Prostate gland (tissue), 2 donors: Measurements from ENCODE around the gene RABAC1. TPM values are rescaled to one million over a fixed set of nuclear protein-coding genes. Genes with fewer than 3 reads are reported as not detected.

ENCODE experiments used
- DNase-seq: peaks from one replicate; pipeline ENCODE4 v3.0.0-alpha.2; 2019; ENCODE audit warnings: low spot score
- H3K27ac ChIP-seq, 2 donors: fragments of 200-600 bp; sonication (generic); 2 replicates each; pipeline ENCODE4 v1.5.1; 2017 to 2019
- H3K27me3 ChIP-seq: fragments of 200-600 bp; sonication (generic); replicated peaks from 2 replicates; pipeline ENCODE4 v1.5.1; 2019; ENCODE audit not compliant: insufficient read depth
- H3K36me3 ChIP-seq, 2 donors: fragments of 200-600 bp; sonication (generic); 1 replicate in 1 of 2; 2 replicates in 1 of 2; pipeline versions ENCODE4 v1.5.1 to v1.8.1; 2017 to 2019
- H3K4me1 ChIP-seq: fragments of 200-600 bp; sonication (generic); replicated peaks from 2 replicates; pipeline ENCODE4 v1.5.1; 2019
- H3K4me3 ChIP-seq, 2 donors: fragments of 200-600 bp; sonication (generic); 2 replicates each; pipeline ENCODE4 v1.5.1; 2017 to 2019
- H3K9me3 ChIP-seq: fragments of 200-600 bp; sonication (generic); 2 replicates; pipeline ENCODE4 v1.5.1; 2017
- CTCF ChIP-seq, 4 experiments: fragments of 200-600 bp in 2 of 4; fragments of 450-650 bp in 2 of 4; sonication (generic) in 2 of 4; IDR thresholded peaks; 1 replicate in 3 of 4; 2 replicates in 1 of 4; pipeline ENCODE4 v1.5.1; 2016 to 2019; ENCODE audit warnings: antibody characterized with exemption in 4 of 4, mild to moderate bottlenecking in 2 of 4, moderate library complexity in 2 of 4
- POLR2A ChIP-seq: fragments of 450-650 bp; IDR thresholded peaks from one replicate; pipeline ENCODE4 v1.6.1; 2016; ENCODE audit warnings: antibody characterized with exemption, mild to moderate bottlenecking
- POLR2AphosphoS5 ChIP-seq: sonication (generic); formaldehyde crosslinking; IDR thresholded peaks from one replicate; pipeline ENCODE4 v1.6.1; 2017; ENCODE audit warnings: antibody characterized with exemption
- WGBS: methylation state at CpG from one replicate; pipeline ENCODE4 v1.1.5; 2018; 5-methylcytosine and 5-hydroxymethylcytosine counted together
- intact Hi-C: fragments of 100-400 bp; cut with DNase I; formaldehyde crosslinking; loops from one replicate; pipeline ENCODE4 v1.14.2; 2022
- total RNA-seq, 2 donors: library from RNA; depleted of rRNA; stranded (reverse); fragments of >200 nt; gene quantifications; one replicate each; pipeline ENCODE4 v1.1.0, GENCODE V29; 2016

RABAC1 gene
- total RNA-seq, 2 donors from 2014 or later = 153 to 168 TPM

DNA sequence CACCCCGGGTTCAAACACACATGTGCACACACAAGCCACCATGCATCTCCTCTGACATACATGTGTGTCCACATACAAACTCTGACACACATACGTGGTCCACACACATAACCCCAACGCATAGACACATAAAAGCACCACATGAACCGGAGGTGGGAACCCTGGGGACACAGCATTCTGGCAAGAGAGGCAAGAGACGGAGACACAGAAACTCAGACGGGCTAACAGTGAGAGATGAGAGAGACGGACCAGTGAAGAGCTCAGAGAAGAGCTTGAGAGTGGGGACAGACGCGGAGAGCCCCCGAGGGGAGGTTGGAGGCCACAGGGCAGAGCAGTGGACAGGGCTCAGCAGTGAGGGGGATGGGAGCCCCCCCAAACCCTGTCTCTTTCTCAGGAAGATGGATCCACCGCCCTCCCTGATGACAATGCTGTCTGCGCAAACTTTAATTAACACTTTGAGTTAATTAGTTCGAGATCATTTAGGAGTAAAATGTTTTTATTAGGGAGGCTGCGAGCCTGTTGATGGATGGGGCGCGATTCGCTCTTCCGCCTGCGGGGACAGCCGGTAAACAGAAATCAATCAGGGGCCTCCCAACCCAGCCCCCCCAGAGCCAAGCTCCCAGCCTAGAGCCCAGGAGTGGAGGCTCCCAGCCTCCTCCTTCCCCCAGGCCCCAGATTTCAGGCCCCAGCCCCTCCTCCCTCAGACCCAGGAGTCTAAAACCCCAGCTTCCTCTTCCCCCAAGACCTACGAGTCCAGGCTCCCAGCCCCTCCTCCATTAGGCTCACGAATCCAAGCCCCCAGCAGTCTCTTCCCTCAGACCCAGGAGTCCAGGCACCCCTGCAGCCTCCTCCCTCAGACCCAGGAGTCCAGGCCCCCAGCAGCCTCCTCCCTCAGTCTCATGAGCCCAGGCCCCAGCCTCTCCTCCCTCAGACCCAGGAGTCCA is 21.3 kb downstream of the RABAC1 start:
- Histone ChIP-seq H3K4me1 (peaks cover 9% of the 10 kb centered on the region), H3K36me3 (no peaks in the 10 kb centered on the region), H3K9me3 (no peaks in the 10 kb centered on the region), H3K27me3 (no peaks in the 10 kb centered on the region), H3K4me3 (no peak overlapping the region), H3K27ac (no peak overlapping the region)
- intact Hi-C loops = no loop called here
- no peak for DNase-seq
- 47% methylated on average over 22 of the region's 22 CpGs for WGBS
- TF ChIP-seq CTCF (IDR thresholded peaks at IDR 0.05) (no peak), POLR2AphosphoS5 (no peak), POLR2A (no peak)

DNA sequence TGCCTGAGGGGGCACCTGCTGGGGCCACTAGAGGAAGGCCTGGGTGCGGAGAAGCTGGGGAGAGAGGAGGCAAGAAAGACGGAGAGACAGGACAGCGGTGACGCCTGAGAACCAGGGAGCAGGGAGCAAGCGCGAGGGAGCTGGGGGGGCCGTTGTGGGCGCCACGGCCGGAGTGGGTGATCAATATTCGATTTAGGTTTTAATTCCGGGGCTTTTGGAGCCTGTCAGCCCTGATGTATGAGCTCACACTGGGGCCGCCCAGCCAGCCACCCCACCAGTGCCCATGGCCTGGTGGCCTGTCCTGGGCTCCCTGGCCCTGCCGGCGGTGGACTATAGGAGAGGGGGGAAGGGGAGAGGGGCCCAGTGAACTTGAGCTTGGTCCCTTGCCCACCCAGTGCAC is 22.2 kb downstream of the RABAC1 start:
- no peak overlapping the region for H3K27ac ChIP-seq
- H3K4me3 ChIP-seq = no peak overlapping the region
- no peak for TF ChIP-seq CTCF (IDR thresholded peaks at IDR 0.05)
- no peak for TF ChIP-seq POLR2AphosphoS5
- no peak for TF ChIP-seq POLR2A
- H3K9me3 ChIP-seq = no peaks in the 10 kb centered on the region
- 56% methylated on average over 13 of the region's 15 CpGs for WGBS
- peaks cover 9% of the 10 kb centered on the region for H3K4me1 ChIP-seq
- no peaks in the 10 kb centered on the region for H3K36me3 ChIP-seq
- intact Hi-C loops = no loop called here
- DNase-seq = no peak
- H3K27me3 ChIP-seq = peaks cover 3% of the 10 kb centered on the region

DNA sequence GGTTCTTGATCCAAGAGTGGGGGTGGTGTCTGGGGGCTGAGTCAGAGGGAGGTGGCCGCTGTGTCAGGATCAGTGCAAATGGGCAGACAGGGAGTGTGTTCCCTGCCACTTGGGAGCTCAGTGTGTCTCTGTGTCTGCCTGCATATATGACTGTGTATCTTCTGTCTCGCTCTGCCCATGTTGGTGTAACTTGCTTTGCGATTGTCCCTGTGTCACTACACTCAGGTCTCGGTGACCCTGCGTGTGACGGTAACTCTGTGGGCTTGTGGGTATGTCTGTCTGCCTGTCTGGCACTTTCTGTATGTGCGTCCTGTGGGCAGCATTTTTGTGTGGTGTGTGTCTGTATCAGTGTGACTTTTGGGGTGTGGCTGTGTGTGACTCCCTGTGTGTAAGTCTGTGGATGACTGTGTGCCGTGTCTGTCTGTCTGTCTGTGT is 22.7 kb downstream of the RABAC1 start:
- no peak for TF ChIP-seq POLR2A
- no peak for TF ChIP-seq POLR2AphosphoS5
- TF ChIP-seq CTCF (IDR thresholded peaks at IDR 0.05) = no peak
- no peak overlapping the region for H3K27ac ChIP-seq
- H3K4me3 ChIP-seq = no peak overlapping the region
- peaks cover 9% of the 10 kb centered on the region for H3K4me1 ChIP-seq
- no peak for DNase-seq
- no peaks in the 10 kb centered on the region for H3K36me3 ChIP-seq
- intact Hi-C loops = no loop called here
- H3K9me3 ChIP-seq = no peaks in the 10 kb centered on the region
- H3K27me3 ChIP-seq = peaks cover 3% of the 10 kb centered on the region
- 70% methylated on average over 8 of the region's 8 CpGs for WGBS

DNA sequence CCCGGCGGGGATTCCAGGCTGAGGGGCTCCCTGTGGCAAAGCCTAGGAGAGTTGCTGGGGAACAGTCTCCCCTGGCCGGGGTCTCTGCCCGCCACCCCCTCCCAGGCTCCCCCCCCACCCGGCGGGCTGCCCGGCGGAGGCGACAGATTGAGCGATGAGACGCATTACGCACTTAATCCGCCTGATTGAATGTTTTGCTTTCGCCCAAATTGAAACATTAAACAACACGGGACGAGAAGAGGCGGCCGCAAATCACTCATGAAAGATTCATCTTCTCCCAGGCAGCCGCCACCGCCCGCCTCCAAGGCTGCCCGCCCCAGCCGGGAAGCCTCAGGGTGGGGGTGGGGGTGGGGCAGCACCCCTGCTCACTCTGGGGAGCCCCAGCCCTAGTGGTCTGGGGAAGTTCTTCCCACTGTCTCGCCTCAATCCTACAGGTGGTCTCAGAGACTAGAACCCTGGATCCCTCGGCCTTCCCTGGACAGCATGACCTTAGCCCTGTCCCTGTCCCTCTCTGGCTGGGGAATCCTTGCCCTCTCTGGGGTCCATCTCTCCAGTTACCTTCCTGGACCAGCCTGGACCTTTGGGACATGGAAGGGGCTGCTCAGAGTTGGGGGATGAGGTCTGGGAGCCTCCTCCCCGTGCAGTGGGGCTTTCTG is 23.2 kb downstream of the RABAC1 start:
- H3K27me3 ChIP-seq = peaks cover 3% of the 10 kb centered on the region
- H3K4me3 ChIP-seq = no peak overlapping the region
- no peak overlapping the region for H3K27ac ChIP-seq
- H3K9me3 ChIP-seq = no peaks in the 10 kb centered on the region
- H3K36me3 ChIP-seq = no peaks in the 10 kb centered on the region
- peaks cover 9% of the 10 kb centered on the region for H3K4me1 ChIP-seq
- TF ChIP-seq POLR2AphosphoS5 = no peak
- no peak for TF ChIP-seq CTCF (IDR thresholded peaks at IDR 0.05)
- TF ChIP-seq POLR2A = no peak
- 18% methylated on average over 24 of the region's 26 CpGs for WGBS
- intact Hi-C loops = no loop called here
- no peak for DNase-seq
